Embryonic facial prominence (tissue), 1 donor: Measurements from ENCODE around the gene CCR5AS.

Source experiments
- DNase-seq: peaks from one replicate; pipeline ENCODE4 v3.0.0-alpha.2; 2016; ENCODE audit errors: extremely low spot score

Gene CCR5AS

DNA sequence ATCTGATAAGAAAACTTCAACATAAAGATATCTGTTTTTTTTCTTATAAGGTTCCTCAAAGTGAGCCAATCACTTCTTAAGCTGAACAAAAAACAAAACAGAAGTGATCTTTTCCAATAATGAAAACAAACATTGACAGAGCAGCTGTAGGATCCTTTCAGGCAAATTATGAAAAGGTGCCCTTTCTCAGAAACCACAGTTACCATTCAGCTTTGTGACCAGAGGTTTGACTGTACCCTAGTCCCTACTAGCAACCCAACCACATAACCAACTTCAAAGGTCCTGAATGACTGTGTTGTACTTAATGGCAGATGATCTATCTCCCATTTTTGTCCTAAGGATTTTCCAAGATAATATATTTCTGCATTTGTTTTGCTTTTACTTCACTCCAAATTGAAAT is 92.3 kb downstream of the CCR5AS start:
- DNase-seq = no peak
